Glutamatergic neuron (in vitro differentiated cells): ENCODE results near the gene UBN1. TPM values are rescaled to one million over a fixed set of nuclear protein-coding genes. Genes with fewer than 3 reads are reported as not detected.

Source experiments
- DNase-seq: peaks from one replicate; pipeline ENCODE4 v3.0.0; 2022
- H3K27ac Mint-ChIP-seq: one replicate; pipeline ENCODE4 v1.8.0; 2020; ENCODE audit warnings: mild to moderate bottlenecking, mixed read lengths, inconsistent platforms; ENCODE audit not compliant: unreplicated experiment
- H3K27me3 Mint-ChIP-seq: one replicate; pipeline ENCODE4 v1.8.0; 2020; ENCODE audit warnings: mild to moderate bottlenecking, moderate library complexity, mixed read lengths, inconsistent platforms; ENCODE audit not compliant: unreplicated experiment
- H3K36me3 Mint-ChIP-seq: one replicate; pipeline ENCODE4 v1.8.0; 2020; ENCODE audit warnings: mild to moderate bottlenecking, mixed read lengths, inconsistent platforms; ENCODE audit not compliant: unreplicated experiment
- H3K4me1 Mint-ChIP-seq: one replicate; pipeline ENCODE4 v1.8.0; 2020; ENCODE audit warnings: mild to moderate bottlenecking, low read depth, mixed read lengths, inconsistent platforms; ENCODE audit not compliant: unreplicated experiment
- H3K4me3 Mint-ChIP-seq: one replicate; pipeline ENCODE4 v1.8.0; 2020; ENCODE audit warnings: mild to moderate bottlenecking, mixed read lengths, inconsistent platforms; ENCODE audit not compliant: unreplicated experiment
- H3K9me3 Mint-ChIP-seq: one replicate; pipeline ENCODE4 v1.8.0; 2020; ENCODE audit warnings: mild to moderate bottlenecking, moderate library complexity, mixed read lengths, inconsistent platforms; ENCODE audit not compliant: unreplicated experiment
- long read RNA-seq: library from polyadenylated mRNA; unstranded; transcript quantifications from one replicate; pipeline ENCODE4 v2.0.0, GENCODE V29; 2020; ENCODE audit not compliant: unreplicated experiment
- total RNA-seq: library from RNA; stranded (reverse); fragmentation: NEBNext Ultra II Directional; extraction: Animal tissue kit (Norgen Biotek cat#: 25700); gene quantifications from one replicate; pipeline ENCODE4 v1.2.1, GENCODE V29; 2021; ENCODE audit not compliant: unreplicated experiment
- TF ChIP-seq, protein P1 (sequence below): fragments of 200-600 bp; sonication (generic); IDR thresholded peaks from one replicate; pipeline ENCODE4 v1.5.0; 2021; ENCODE audit not compliant: partially characterized antibody, unreplicated experiment

The UBN1 gene, protein sequence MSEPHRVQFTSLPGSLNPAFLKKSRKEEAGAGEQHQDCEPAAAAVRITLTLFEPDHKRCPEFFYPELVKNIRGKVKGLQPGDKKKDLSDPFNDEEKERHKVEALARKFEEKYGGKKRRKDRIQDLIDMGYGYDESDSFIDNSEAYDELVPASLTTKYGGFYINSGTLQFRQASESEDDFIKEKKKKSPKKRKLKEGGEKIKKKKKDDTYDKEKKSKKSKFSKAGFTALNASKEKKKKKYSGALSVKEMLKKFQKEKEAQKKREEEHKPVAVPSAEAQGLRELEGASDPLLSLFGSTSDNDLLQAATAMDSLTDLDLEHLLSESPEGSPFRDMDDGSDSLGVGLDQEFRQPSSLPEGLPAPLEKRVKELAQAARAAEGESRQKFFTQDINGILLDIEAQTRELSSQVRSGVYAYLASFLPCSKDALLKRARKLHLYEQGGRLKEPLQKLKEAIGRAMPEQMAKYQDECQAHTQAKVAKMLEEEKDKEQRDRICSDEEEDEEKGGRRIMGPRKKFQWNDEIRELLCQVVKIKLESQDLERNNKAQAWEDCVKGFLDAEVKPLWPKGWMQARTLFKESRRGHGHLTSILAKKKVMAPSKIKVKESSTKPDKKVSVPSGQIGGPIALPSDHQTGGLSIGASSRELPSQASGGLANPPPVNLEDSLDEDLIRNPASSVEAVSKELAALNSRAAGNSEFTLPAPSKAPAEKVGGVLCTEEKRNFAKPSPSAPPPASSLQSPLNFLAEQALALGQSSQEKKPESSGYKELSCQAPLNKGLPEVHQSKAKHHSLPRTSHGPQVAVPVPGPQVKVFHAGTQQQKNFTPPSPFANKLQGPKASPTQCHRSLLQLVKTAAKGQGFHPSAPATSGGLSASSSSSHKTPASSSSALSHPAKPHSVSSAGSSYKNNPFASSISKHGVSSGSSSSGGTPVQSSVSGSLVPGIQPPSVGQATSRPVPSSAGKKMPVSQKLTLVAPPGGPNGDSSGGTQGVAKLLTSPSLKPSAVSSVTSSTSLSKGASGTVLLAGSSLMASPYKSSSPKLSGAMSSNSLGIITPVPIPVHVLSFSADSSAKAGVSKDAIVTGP (N-terminal part only)
- 34.3 TPM for total RNA-seq
- long read RNA-seq, partial matches to known transcripts = 9 of 11 reads
- long read RNA-seq, other reads (novel, unspliced or antisense) = 2 of 11 reads

DNA sequence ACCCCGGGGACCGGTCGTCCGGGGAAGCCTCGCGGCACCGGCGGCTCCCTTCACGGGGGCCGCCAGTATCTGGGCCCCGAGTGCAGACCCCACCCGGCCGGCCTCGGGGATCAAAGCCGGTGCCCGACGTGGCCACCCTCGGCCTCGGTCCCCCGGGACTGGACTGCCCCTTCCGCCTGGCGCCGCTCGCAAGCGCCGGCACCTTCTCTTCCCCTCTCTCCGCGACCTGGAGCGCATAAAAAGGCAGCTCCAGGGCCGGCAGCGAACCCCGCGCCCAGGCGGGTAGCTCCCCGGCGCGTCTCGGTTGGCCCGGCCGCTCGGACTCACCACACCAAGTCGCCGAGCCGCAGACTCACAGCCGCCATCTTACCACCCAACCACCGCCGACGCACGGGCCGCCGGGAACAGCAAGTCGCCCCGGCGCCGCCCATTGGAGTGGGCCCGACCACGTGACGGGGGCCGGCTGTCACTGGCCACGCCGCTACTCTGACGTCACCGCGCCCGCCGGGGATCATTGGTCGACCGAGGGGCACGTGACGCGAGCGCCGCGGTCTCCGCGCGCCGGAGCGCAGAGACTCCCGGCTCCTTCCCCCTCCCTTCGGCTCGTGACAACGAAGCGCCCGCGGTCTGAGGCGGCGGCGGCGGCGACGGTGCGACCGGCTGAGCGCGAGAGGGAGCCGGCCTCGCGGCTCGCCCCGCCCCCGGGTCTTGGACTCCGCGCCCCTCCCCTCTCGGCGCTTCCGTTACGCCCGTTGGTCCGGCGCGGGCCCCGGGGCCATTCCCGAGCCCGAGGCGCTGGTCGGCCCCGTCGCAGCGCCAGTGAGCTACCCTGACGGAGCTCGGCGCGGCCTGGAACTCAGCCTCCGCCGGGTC lies at the start of gene UBN1, which contains the start of gene GLYR1:
Gene UBN1, plus strand, starts transcription at position 581 of the 873 bp plus-strand sequence. CDS start 5,437 bp downstream, outside the sequence.
Gene GLYR1, minus strand, starts transcription at position 388 of the 873 bp plus-strand sequence. Its CDS starts 23 bp downstream, at position 365.
- Mint-ChIP-seq H3K9me3 (peaks cover 2% of the 10 kb centered on the region), H3K4me3 (peak within 1 kb of the TSS; percentile 95), H3K4me1 (peaks cover 19% of the 10 kb centered on the region), H3K27ac (peak within 1 kb of the TSS; percentile 72), H3K27me3 (no peaks in the 10 kb centered on the region), H3K36me3 (no peaks in the 10 kb centered on the region)
- TF ChIP-seq, protein P1, sequence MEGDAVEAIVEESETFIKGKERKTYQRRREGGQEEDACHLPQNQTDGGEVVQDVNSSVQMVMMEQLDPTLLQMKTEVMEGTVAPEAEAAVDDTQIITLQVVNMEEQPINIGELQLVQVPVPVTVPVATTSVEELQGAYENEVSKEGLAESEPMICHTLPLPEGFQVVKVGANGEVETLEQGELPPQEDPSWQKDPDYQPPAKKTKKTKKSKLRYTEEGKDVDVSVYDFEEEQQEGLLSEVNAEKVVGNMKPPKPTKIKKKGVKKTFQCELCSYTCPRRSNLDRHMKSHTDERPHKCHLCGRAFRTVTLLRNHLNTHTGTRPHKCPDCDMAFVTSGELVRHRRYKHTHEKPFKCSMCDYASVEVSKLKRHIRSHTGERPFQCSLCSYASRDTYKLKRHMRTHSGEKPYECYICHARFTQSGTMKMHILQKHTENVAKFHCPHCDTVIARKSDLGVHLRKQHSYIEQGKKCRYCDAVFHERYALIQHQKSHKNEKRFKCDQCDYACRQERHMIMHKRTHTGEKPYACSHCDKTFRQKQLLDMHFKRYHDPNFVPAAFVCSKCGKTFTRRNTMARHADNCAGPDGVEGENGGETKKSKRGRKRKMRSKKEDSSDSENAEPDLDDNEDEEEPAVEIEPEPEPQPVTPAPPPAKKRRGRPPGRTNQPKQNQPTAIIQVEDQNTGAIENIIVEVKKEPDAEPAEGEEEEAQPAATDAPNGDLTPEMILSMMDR = no peak
- peak; percentile 100 for DNase-seq

DNA sequence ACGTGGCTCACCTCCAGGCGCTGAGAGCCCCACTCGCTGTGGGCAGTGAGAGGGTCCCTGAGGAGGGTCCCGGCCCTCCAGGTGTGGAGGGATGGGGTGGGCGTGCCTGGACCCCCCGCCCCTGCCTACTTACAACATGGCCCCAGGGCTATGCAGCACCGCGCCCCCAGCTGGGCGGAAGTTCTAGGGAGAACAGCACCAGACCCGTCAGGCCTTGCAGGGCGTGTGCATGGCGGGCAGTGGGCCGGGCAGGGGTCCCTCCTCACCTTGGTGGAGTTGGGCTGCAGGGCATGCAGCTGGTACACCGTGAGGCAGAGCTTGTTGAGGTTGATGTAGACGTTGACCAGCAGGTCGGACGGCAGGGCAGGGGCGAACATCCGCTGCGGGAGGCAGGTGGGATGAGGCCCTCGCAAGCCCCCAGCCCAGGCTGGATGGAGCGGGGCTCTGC lies 49.5 kb upstream of the UBN1 start:
- Mint-ChIP-seq H3K9me3 (peaks cover 3% of the 10 kb centered on the region), H3K27ac (no peak overlapping the region), H3K36me3 (no peaks in the 10 kb centered on the region), H3K4me1 (peaks cover 8% of the 10 kb centered on the region), H3K27me3 (peaks cover 2% of the 10 kb centered on the region), H3K4me3 (no peak overlapping the region)
- TF ChIP-seq, protein P1 = no peak
- DNase-seq = no peak

DNA sequence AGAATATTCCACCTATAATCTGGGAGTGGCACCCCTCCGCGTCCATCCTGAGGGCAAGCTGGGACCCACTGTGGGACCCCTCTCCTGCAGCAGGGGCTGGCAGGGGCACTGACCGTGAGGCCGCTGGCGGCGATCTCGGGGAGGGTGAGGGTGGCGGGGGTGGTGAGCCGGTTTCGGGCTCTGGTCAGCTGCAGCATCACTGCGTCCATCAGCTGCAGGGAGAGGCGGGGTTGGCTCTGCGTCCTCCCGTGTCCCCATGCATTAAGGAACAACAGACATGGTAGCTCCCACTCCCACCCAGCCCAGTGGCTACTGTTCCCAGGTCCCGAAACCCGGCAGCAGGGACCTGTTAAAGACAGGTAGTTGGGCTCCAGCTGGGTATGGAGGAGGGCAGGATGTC lies 48.8 kb upstream of the UBN1 start:
- no peak for DNase-seq
- Mint-ChIP-seq H3K36me3 (no peaks in the 10 kb centered on the region), H3K9me3 (peaks cover 8% of the 10 kb centered on the region), H3K4me1 (peaks cover 10% of the 10 kb centered on the region), H3K27me3 (peaks cover 6% of the 10 kb centered on the region), H3K27ac (no peak overlapping the region), H3K4me3 (no peak overlapping the region)
- TF ChIP-seq, protein P1 = no peak

DNA sequence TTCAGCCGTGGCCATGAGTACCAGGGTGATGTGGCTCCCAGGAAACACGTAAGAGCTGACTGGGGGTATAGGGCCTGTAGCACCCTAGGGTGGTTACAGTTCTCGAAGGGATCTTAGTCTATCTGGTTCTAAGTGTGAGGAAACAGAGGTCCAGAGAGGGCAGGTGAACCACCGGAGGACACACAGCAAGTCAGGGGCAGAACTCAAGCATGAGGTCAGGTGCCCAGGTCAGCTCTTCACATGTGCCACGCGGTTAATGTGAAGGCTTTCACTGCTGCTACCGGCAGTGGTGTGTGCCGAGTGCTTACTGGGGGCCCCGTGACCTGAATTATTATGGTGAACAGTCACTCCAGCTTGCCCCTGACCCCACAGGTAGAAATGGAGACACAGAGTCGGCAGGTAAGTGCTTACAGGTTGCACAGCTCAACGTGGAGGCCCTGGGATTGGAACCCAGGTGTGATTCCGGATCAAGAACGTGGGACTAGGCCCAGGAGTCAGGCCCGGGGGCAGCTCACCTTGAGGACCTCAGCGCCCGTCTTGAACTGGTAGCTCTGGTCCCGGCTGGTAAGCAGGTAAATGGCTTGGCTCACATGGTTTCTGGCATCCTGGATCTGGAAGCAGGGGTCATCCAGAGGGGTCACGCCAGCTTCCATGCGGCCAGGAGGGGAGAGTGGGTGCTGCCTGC lies 48.0 kb upstream of the UBN1 start:
- DNase-seq = no peak
- Mint-ChIP-seq H3K9me3 (peaks cover 8% of the 10 kb centered on the region), H3K27me3 (peaks cover 9% of the 10 kb centered on the region), H3K4me1 (peaks cover 17% of the 10 kb centered on the region), H3K36me3 (no peaks in the 10 kb centered on the region), H3K27ac (no peak overlapping the region), H3K4me3 (no peak overlapping the region)
- TF ChIP-seq, protein P1 = no peak
